Measurements from ENCODE around the gene CA10.

The CA10 gene

GRCh38 chr17:51815097-51815496 lies 343.4 kb downstream of the CA10 start:
- DNase-seq (ENCODE audit: low read depth) = no peak

- DNase-seq (ENCODE audit: low read depth) = no peak
These were observed 344.0 kb downstream of the CA10 start for GRCh38 chr17:51814521-51814920.

- DNase-seq (ENCODE audit: low read depth) = no peak
These were observed 344.7 kb downstream of the CA10 start for GRCh38 chr17:51813784-51814174.

DNA sequence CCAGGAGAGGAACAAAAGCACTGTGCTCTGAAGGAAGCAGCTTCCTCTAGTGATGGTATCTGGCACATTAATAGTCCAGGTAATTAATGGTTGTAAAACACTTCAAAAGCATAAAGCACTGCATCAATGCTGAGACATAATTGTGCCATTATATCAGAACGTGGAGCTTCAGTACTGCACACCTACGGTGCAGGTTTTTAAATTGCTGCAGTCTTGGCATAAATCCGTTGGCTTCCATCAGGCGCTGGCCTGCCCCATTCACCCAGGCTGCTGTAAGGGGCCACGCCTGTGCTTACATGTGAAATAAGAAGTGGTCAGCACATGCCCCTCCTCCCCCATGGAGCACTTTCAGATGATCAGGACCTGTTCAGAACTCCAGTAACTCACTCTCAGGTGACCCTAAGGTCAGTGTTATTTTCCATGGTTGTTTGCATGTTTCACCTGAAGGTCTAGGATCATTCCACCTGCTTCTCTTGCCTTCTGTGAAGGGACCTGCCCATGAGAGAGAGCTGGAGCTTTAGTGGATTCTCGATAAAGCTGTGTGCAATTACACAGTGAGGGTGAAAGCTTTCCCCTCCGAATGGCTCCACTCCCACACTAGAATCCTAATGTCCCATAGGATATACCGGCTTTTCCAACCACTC lies 345.3 kb downstream of the CA10 start:
- DNase-seq (ENCODE audit: low read depth) = no peak

- DNase-seq (ENCODE audit: low read depth) = no peak
These were observed 351.1 kb downstream of the CA10 start for GRCh38 chr17:51807460-51807859.

DNA sequence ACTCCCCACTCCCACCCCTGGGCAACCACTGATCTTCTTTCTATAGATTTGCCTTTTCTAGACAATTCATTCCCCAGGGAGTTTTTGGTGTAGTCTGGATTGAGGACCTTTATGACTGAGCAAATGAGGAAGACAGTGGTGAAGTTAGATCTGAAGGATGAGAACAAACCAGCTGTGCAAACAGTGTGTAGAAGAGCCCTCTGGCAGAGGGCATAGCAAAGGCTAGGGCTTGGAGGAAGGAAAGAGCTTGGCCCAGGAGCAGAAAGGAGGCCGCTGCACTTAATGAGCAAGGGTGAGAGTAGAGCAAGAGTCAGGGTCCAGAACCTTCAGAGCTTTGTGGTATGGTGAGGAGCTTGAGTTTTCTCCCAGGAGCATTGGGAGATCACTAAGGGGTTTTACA lies 352.7 kb downstream of the CA10 start:
- DNase-seq (ENCODE audit: low read depth) = no peak

- DNase-seq (ENCODE audit: low read depth) = no peak
These were observed 353.3 kb downstream of the CA10 start for GRCh38 chr17:51805185-51805584.

- DNase-seq (ENCODE audit: low read depth) = no peak
These were observed 355.4 kb downstream of the CA10 start for GRCh38 chr17:51803161-51803560.

DNA sequence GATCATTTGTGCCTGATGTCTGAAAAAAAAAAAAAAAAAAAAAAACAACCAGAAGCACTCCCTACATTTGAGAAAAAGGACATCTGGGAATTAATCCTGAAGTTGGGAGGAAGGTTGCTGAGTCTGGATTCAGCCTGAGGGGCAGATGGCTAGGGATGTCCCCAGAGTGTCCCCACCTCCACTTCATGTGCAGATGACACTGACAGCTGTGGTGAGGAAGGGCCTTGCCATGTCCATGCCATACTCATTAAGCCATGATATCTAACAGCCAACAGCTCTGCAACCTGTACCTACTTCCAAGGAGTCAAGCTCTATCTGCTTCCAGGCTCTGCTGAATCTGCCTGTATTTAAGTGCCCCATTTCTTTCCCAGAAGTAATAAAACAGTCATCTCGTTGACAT lies 356.0 kb downstream of the CA10 start:
- DNase-seq (ENCODE audit: low read depth) = no peak

DNA sequence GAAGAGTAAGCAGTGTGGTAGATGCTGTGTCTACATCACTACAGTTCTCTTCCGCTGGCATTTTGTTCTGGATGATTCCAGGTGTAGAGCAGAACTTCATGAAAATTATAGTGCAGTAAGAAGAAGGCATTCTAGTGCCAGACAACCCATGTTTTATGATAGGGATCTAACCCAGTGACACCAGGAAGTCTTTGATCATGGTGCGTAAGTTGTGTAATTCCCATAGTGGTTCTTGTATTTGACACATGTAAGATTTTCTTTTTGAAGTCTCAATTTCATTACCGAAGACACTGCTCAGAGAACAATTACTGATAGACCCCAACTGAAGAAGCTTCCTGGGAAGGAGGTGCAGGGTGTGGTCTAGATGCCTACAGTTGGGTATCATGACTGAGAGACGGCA lies 356.9 kb downstream of the CA10 start:
- DNase-seq (ENCODE audit: low read depth) = no peak

DNA sequence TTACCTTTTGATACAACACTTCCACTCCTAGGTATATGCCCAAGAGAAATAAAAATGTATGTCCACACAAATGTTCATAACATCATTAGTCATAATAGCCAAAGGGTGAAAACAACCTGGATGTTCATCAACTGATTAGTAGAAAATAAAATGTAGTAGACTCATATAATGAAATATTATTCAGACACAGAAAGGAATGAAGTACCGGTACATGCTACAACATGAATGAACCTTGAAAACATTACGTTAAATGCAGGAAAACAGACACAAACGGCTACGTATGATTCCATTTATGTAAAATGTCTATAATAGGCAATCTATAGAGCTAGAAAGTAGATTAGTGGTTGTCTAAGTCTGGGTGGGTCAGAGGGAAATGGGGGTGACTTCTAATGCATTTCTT lies 358.5 kb downstream of the CA10 start:
- DNase-seq (ENCODE audit: low read depth) = no peak

- DNase-seq (ENCODE audit: low read depth) = no peak
These were observed 359.3 kb downstream of the CA10 start for GRCh38 chr17:51799240-51799639.

DNA sequence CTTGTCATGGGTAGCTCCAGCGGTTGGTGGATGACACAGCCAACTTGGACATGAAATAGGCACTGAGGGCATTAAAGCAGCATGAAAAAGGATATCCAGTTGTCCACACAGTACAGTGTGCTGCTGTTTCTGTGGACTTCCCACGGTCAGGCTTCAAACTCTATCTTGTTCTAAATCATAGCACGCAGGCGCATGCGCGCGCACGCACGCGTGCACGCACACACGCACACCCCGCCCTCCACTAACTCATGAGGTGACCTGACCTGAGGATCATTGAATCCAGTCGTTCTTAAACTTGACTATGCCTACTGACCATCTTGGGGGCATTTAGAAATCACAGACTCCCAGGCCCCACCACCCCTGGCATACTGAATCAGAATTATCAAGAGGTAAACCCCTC lies 361.4 kb downstream of the CA10 start:
- DNase-seq (ENCODE audit: low read depth) = no peak

DNA sequence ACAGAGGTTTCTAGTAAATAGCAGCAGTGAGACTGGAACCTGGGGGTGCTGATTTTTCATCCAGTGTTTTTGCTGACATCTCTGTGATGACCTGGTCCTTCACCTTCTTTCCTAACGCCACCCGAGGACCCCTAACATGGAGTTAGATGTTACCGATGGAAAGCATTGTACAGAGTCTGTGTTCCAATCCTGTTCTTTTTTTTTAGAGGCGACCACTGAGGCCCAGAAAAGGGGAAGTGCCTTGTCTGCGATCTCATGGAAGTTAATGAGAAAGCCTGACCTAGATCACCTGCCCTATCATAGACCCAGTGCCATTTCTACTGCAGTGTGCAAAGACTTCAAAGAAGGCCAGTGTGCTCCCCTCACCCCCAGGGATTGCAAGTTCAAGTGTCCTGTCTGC lies 362.5 kb downstream of the CA10 start:
- no peak for DNase-seq (ENCODE audit: low read depth)

GRCh38 chr17:51795401-51795800 lies 363.1 kb downstream of the CA10 start:
- no peak for DNase-seq (ENCODE audit: low read depth)

- DNase-seq (ENCODE audit: low read depth) = no peak
These were observed 364.0 kb downstream of the CA10 start for GRCh38 chr17:51794466-51794865.

DNA sequence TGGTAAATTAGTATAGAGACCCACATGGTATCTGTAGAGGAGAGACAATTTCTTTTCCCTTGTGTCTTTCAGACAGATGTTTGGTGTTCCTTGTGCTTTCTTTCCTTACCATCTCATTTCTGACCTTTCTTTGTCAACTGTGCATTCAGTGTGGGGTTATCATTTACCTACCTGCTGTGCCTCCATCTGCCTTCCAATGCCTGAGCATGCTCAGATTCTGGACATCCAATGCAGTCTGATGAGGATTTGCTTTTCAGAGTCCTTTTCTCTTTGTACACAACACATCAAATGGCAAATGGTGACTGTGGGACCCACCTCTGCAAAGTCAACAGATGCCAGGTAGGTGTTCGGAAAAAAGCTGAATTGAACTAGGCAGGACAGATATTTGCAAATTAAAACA lies 364.8 kb downstream of the CA10 start:
- no peak for DNase-seq (ENCODE audit: low read depth)

GRCh38 chr17:51778842-51779241 lies 379.7 kb downstream of the CA10 start:
- no peak for DNase-seq (ENCODE audit: low read depth)

GRCh38 chr17:51770027-51770759 lies 388.3 kb downstream of the CA10 start:
- DNase-seq (ENCODE audit: low read depth) = no peak

- DNase-seq (ENCODE audit: low read depth) = no peak
These were observed 389.3 kb downstream of the CA10 start for GRCh38 chr17:51769231-51769630.

GRCh38 chr17:51768706-51769105 lies 389.8 kb downstream of the CA10 start:
- no peak for DNase-seq (ENCODE audit: low read depth)

DNA sequence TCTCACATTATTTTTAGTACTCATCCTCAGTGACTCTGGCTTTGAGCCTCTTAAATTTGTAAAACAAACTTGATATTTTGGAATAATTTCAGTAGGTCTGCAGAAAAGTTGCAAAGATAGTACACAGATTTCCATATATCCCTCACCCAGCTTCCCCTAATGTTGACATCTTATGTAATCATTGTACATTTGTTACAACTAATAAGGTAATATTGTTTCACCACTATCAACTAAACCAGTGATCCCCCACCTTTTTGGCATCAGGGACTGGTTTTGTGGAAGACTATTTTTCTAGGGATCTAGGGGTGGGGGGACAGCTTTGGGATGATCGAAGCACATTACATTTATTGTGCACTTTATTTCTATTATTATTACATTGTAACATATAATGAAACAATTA lies 391.2 kb downstream of the CA10 start:
- no peak for DNase-seq (ENCODE audit: low read depth)

GRCh38 chr17:51765282-51766135 lies 393.0 kb downstream of the CA10 start:
- no peak for DNase-seq (ENCODE audit: low read depth)

All from activated T-helper 9 cell treated with anti-CD3 and anti-CD28 coated beads, Interleukin-2, amount 50 U/mL, for 16 hours (primary cell).